C4-2B (cell line): ENCODE results near the gene PRSS33.

Source experiments
- CTCF ChIP-seq: fragments of 450-650 bp; conservative IDR thresholded peaks from 2 replicates; pipeline ENCODE4 v1.5.1; 2017; ENCODE audit warnings: mild to moderate bottlenecking
- ZFX ChIP-seq: fragments of 450-650 bp; IDR thresholded peaks from 2 replicates; pipeline ENCODE4 v1.6.1; 2017

- TF ChIP-seq CTCF (no peak), ZFX (no peak)
Measured at GRCh38 chr16:2833776-2834175, 46.4 kb upstream of the PRSS33 start.
